IMR-90 (cell line): ENCODE data around the gene TYMS. TPM values are rescaled to one million over a fixed set of nuclear protein-coding genes. Genes with fewer than 3 reads are reported as not detected.

ENCODE experiments used
- ATAC-seq: fragments of 200-7000 bp; cut with Tn5 transposase; 2 replicates; pipeline ENCODE4 v1.9.1; 2020; ENCODE audit warnings: low read depth, mild to moderate bottlenecking, moderate library complexity
- BruUV-seq: library from RNA; stranded (reverse); fragments of 400-500 nt; replicated peaks from 2 replicates; lab custom pipeline; 2021; lab: Mats Ljungman, UMichigan
- CTCF ChIA-PET: fragments of 300-600 bp; formaldehyde crosslinking; extraction: SDS; loops from one replicate; lab custom pipeline; 2021; ENCODE audit warnings: antibody characterized with exemption; lab: Yijun Ruan, JAX
- POLR2A ChIA-PET: fragments of 300-600 bp; sonication (Branson Sonifier 250); formaldehyde crosslinking; loops from one replicate; lab custom pipeline; 2022; ENCODE audit warnings: antibody characterized with exemption; ENCODE audit not compliant: unreplicated experiment; lab: Charles Lee
- DNase-seq: peaks from one replicate; pipeline ENCODE4 v3.0.0; 2013
- H2AFZ ChIP-seq: replicated peaks from 2 replicates; pipeline ENCODE3; 2013; ENCODE audit warnings: low read length, mild to moderate bottlenecking; ENCODE audit not compliant: poor library complexity
- H2AK5ac ChIP-seq: 2 replicates; pipeline ENCODE4 v1.6.1; 2013; ENCODE audit warnings: low read depth, low read length, inconsistent platforms
- H2AK9ac ChIP-seq: replicated peaks from 2 replicates; pipeline ENCODE3; 2013; ENCODE audit warnings: mild to moderate bottlenecking, low read depth, low read length, moderate library complexity; ENCODE audit not compliant: poor library complexity
- H2BK120ac ChIP-seq: 2 replicates; pipeline ENCODE4 v1.6.1; 2013; ENCODE audit warnings: low read depth, low read length, inconsistent platforms
- H2BK15ac ChIP-seq: 3 replicates; pipeline ENCODE4 v1.6.1; 2013; ENCODE audit warnings: low read depth, low read length, inconsistent platforms
- H2BK20ac ChIP-seq: 2 replicates; pipeline ENCODE4 v1.6.1; 2013; ENCODE audit warnings: low read depth, mild to moderate bottlenecking, inconsistent platforms, low read length, moderate library complexity
- H2BK5ac ChIP-seq: 2 replicates; pipeline ENCODE4 v1.6.1; 2013; ENCODE audit warnings: mild to moderate bottlenecking, low read depth, low read length, inconsistent platforms; ENCODE audit not compliant: poor library complexity, severe bottlenecking
- H3K14ac ChIP-seq: replicated peaks from 2 replicates; pipeline ENCODE4 v1.6.1; 2013; ENCODE audit warnings: low read depth, low read length, inconsistent platforms
- H3K18ac ChIP-seq: 2 replicates; pipeline ENCODE4 v1.6.1; 2013; ENCODE audit warnings: low read depth, low read length, control low read depth
- H3K23ac ChIP-seq: 2 replicates; pipeline ENCODE4 v1.6.1; 2013; ENCODE audit warnings: low read depth, low read length, inconsistent platforms
- H3K27ac ChIP-seq: 2 replicates; pipeline ENCODE4 v1.5.1; 2013; ENCODE audit warnings: mild to moderate bottlenecking, control low read depth, low read length; ENCODE audit not compliant: insufficient read depth
- H3K27me3 ChIP-seq: 2 replicates; pipeline ENCODE4 v1.6.1; 2013; ENCODE audit warnings: low read length; ENCODE audit not compliant: control insufficient read depth, insufficient read depth
- H3K36me3 ChIP-seq: 2 replicates; pipeline ENCODE4 v1.6.1; 2013; ENCODE audit warnings: low read length, mixed read lengths; ENCODE audit not compliant: control insufficient read depth, insufficient read depth
- H3K4ac ChIP-seq: 2 replicates; pipeline ENCODE4 v1.6.1; 2013; ENCODE audit warnings: low read depth, low read length, inconsistent platforms
- H3K4me1 ChIP-seq: 2 replicates; pipeline ENCODE4 v1.6.1; 2013; ENCODE audit warnings: low read length, mixed read lengths; ENCODE audit not compliant: control insufficient read depth, insufficient read depth
- H3K4me2 ChIP-seq: 2 replicates; pipeline ENCODE4 v1.6.1; 2013; ENCODE audit warnings: low read depth, mild to moderate bottlenecking, control low read depth, low read length, moderate library complexity
- H3K4me3 ChIP-seq: 2 replicates; pipeline ENCODE4 v1.5.1; 2013; ENCODE audit warnings: low read depth, mild to moderate bottlenecking, control low read depth, low read length, moderate library complexity; ENCODE audit not compliant: insufficient read depth
- H3K56ac ChIP-seq: 2 replicates; pipeline ENCODE4 v1.6.1; 2013; ENCODE audit warnings: low read length, inconsistent platforms; ENCODE audit not compliant: insufficient read depth; ENCODE audit errors: extremely low read depth
- H3K79me1 ChIP-seq, 2 experiments: 2 replicates each; pipeline ENCODE4 v1.6.1; 2013; ENCODE audit warnings: low read length in 2 of 2, inconsistent platforms in 1 of 2, low read depth in 1 of 2
- H3K9ac ChIP-seq: 2 replicates; pipeline ENCODE4 v1.6.1; 2013; ENCODE audit warnings: low read depth, low read length, control low read depth
- H3K9me1 ChIP-seq: 2 replicates; pipeline ENCODE4 v1.6.1; 2013; ENCODE audit warnings: low read length, inconsistent platforms; ENCODE audit not compliant: insufficient read depth
- H3K9me3 ChIP-seq: 2 replicates; pipeline ENCODE4 v1.6.1; 2013; ENCODE audit warnings: low read length; ENCODE audit not compliant: control insufficient read depth, insufficient read depth
- H4K20me1 ChIP-seq: 2 replicates; pipeline ENCODE4 v1.6.1; 2013; ENCODE audit warnings: low read length, inconsistent platforms; ENCODE audit not compliant: insufficient read depth
- H4K5ac ChIP-seq: 2 replicates; pipeline ENCODE4 v1.6.1; 2013; ENCODE audit warnings: mild to moderate bottlenecking, low read depth, low read length, control low read depth
- H4K8ac ChIP-seq, 2 experiments: 2 replicates each; pipeline ENCODE4 v1.6.1; 2013; ENCODE audit warnings: low read depth in 2 of 2, low read length in 2 of 2, control low read depth in 1 of 2, inconsistent platforms in 1 of 2
- H4K91ac ChIP-seq: 2 replicates; pipeline ENCODE4 v1.6.1; 2013; ENCODE audit warnings: low read depth, low read length, inconsistent platforms; ENCODE audit not compliant: insufficient read depth
- BHLHE40 ChIP-seq: fragments of 150-350 bp; IDR thresholded peaks from 2 replicates; pipeline ENCODE4 v1.6.1; 2016; ENCODE audit warnings: mild to moderate bottlenecking, low read depth, low read length
- CEBPB ChIP-seq: IDR thresholded peaks from 2 replicates; pipeline ENCODE4 v1.6.1; 2012; ENCODE audit warnings: low read depth, low read length, improper control_type of control experiment
- CHD1 ChIP-seq: IDR thresholded peaks from 2 replicates; pipeline ENCODE4 v1.6.1; 2012; ENCODE audit warnings: low read depth, low read length, improper control_type of control experiment
- FOS ChIP-seq: fragments of 150-350 bp; IDR thresholded peaks from 2 replicates; pipeline ENCODE4 v1.6.1; 2016; ENCODE audit warnings: low read depth, low read length
- MAFK ChIP-seq: IDR thresholded peaks from 2 replicates; pipeline ENCODE4 v1.6.1; 2012; ENCODE audit warnings: low read depth, low read length, improper control_type of control experiment
- MAZ ChIP-seq: IDR thresholded peaks from 2 replicates; pipeline ENCODE4 v1.6.1; 2012; ENCODE audit warnings: low read depth, mild to moderate bottlenecking, low read length, improper control_type of control experiment, moderate library complexity, borderline replicate concordance
- MXI1 ChIP-seq: IDR thresholded peaks from 2 replicates; pipeline ENCODE4 v1.6.1; 2012; ENCODE audit warnings: low read depth, mild to moderate bottlenecking, low read length, moderate library complexity, borderline replicate concordance
- NFE2L2 ChIP-seq: fragments of 150-350 bp; IDR thresholded peaks from 2 replicates; pipeline ENCODE4 v1.6.1; 2016; ENCODE audit warnings: low read depth, mild to moderate bottlenecking, low read length
- POLR2A ChIP-seq: IDR thresholded peaks from 2 replicates; pipeline ENCODE4 v1.6.1; 2012; ENCODE audit warnings: mild to moderate bottlenecking, low read depth, low read length
- RAD21 ChIP-seq: IDR thresholded peaks from 2 replicates; pipeline ENCODE4 v1.6.1; 2012; ENCODE audit warnings: low read length, improper control_type of control experiment
- RCOR1 ChIP-seq: IDR thresholded peaks from 2 replicates; pipeline ENCODE4 v1.6.1; 2012; ENCODE audit warnings: mild to moderate bottlenecking, low read length, improper control_type of control experiment; ENCODE audit not compliant: insufficient replicate concordance
- RFX5 ChIP-seq: IDR thresholded peaks from 2 replicates; pipeline ENCODE4 v1.8.0; 2012; ENCODE audit warnings: low read depth, mild to moderate bottlenecking, low read length, moderate library complexity
- SMC3 ChIP-seq: fragments of 150-350 bp; IDR thresholded peaks from 2 replicates; pipeline ENCODE4 v1.6.1; 2016; ENCODE audit warnings: low read depth, mild to moderate bottlenecking, antibody characterized with exemption, low read length, moderate library complexity
- WGBS, 2 experiments: methylation state at CpG; one replicate each; pipeline versions ENCODE4 v1.1.5 to v1.1.7; 2013; ENCODE audit warnings: missing lambda C conversion rate in 2 of 2; ENCODE audit not compliant: insufficient read length in 1 of 2; ENCODE audit errors: extremely low coverage in 2 of 2; 5-methylcytosine and 5-hydroxymethylcytosine counted together
- dilution Hi-C: fragments of 300-500 bp; cut with HindIII; formaldehyde crosslinking; loops from one replicate; pipeline ENCODE4 v1.14.3; 2018; ENCODE audit warnings: low sequenced_read_pairs; ENCODE audit not compliant: unreplicated experiment
- in situ Hi-C: fragments of 300-500 bp; cut with MboI; formaldehyde crosslinking; loops from 3 replicates; pipeline ENCODE4 v1.14.3; 2019; ENCODE audit warnings: low sequenced_read_pairs, inconsistent platforms, mixed read lengths
- intact Hi-C: fragments of 100-400 bp; cut with micrococcal nuclease; formaldehyde crosslinking; loops from 2 replicates; pipeline ENCODE4 v1.10.0; 2022
- polyA plus RNA-seq, 3 experiments: library from polyadenylated mRNA; depleted of rRNA; stranded (reverse); fragments of >200 nt; gene quantifications; 2 replicates each; pipeline ENCODE4 v1.2.3, GENCODE V29; 2012; ENCODE audit warnings: low replicate concordance in 1 of 3
- total RNA-seq: library from RNA; depleted of rRNA; stranded (reverse); fragments of >200 nt; gene quantifications from 2 replicates; pipeline ENCODE4 v1.2.3, GENCODE V29; 2012
- TF ChIP-seq, protein P1 (sequence below): fragments of 150-350 bp; IDR thresholded peaks from 2 replicates; pipeline ENCODE4 v1.6.1; 2016; ENCODE audit warnings: low read depth, mild to moderate bottlenecking, low read length, moderate library complexity, borderline replicate concordance
- TF ChIP-seq, protein P2 (sequence below): conservative IDR thresholded peaks from 2 replicates; pipeline ENCODE4 v1.5.1; 2012; ENCODE audit warnings: mild to moderate bottlenecking, low read depth, low read length, improper control_type of control experiment
- TF ChIP-seq, protein P3 (sequence below): fragments of 150-350 bp; IDR thresholded peaks from 2 replicates; pipeline ENCODE4 v1.6.1; 2017; ENCODE audit warnings: mild to moderate bottlenecking, antibody characterized with exemption, low read length, low read depth

Gene TYMS
- total and polyA plus RNA-seq, 2 of the 4 experiments (the other 2 are of a cell fraction), result 28.3 to 92.2 TPM

DNA sequence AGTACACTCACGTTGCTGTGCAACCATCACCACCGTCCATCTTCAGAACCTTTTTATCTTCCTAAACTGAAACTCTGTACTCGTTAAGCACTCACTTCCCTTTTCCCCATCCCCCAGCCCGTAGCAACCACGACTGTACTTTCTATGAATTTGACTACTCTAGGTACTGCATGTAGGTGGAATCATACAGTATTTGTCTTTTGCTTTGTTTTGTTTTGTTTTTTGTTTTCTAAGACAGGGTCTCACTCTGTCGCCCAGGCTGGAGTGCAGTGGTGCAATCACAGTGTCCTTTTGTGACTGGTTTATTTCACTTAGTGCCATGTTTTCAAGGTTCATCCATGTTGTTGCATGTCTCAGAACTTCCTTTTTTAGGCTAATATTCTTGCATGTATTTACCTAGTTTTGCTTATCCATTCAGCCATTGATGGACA is 7.0 kb upstream of the TYMS start:
- H2AFZ ChIP-seq, result no peak overlapping the region
- WGBS, 2 experiments, result 100% methylated on average over 1 of the region's 6 CpGs; no CpG with 5 or more reads in 1 of the 2 experiments
- no peak overlapping the region for H3K56ac ChIP-seq
- H3K4ac ChIP-seq, result no peak overlapping the region
- no peak overlapping the region for H3K18ac ChIP-seq
- H2BK20ac ChIP-seq, result no peak overlapping the region
- H3K9me1 ChIP-seq, result no peaks in the 10 kb centered on the region
- CTCF ChIA-PET, result no interaction called here
- in situ Hi-C loops (no loop called here), intact Hi-C loops (loop anchor here (10.0 kb wide), 1 partner anchor 184 kb away; no protein-coding TSS in a partner anchor), dilution Hi-C loops (no loop called here)
- H3K23ac ChIP-seq, result no peak overlapping the region
- POLR2A ChIA-PET, result no interaction called here
- DNase-seq, result no peak
- no peak overlapping the region for H3K9ac ChIP-seq
- ATAC-seq, result no peak
- H3K36me3 ChIP-seq, result no peaks in the 10 kb centered on the region
- H3K4me3 ChIP-seq, result no peak overlapping the region
- no peak overlapping the region for H2BK120ac ChIP-seq
- no peak overlapping the region for H2BK5ac ChIP-seq
- H3K79me1 ChIP-seq, result peaks cover 0 to 5% of the 10 kb centered on the region in 2 experiments; a peak in 1 of 4 replicates
- no peaks in the 10 kb centered on the region for H3K9me3 ChIP-seq
- no peak overlapping the region for H2BK15ac ChIP-seq
- no peak overlapping the region for H4K5ac ChIP-seq
- H3K14ac ChIP-seq, result no peak overlapping the region
- H2AK9ac ChIP-seq, result no peak overlapping the region
- no peaks in the 10 kb centered on the region; the same call in 1 of the 2 replicates for H3K4me1 ChIP-seq
- no peak overlapping the region for H4K8ac ChIP-seq
- no peak for TF ChIP-seq RAD21
- TF ChIP-seq FOS, result no peak
- TF ChIP-seq MAFK, result no peak
- TF ChIP-seq, protein P1, sequence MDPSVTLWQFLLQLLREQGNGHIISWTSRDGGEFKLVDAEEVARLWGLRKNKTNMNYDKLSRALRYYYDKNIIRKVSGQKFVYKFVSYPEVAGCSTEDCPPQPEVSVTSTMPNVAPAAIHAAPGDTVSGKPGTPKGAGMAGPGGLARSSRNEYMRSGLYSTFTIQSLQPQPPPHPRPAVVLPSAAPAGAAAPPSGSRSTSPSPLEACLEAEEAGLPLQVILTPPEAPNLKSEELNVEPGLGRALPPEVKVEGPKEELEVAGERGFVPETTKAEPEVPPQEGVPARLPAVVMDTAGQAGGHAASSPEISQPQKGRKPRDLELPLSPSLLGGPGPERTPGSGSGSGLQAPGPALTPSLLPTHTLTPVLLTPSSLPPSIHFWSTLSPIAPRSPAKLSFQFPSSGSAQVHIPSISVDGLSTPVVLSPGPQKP, result no peak
- TF ChIP-seq BHLHE40, result no peak
- TF ChIP-seq CHD1, result no peak
- TF ChIP-seq CEBPB, result no peak
- TF ChIP-seq, protein P2, sequence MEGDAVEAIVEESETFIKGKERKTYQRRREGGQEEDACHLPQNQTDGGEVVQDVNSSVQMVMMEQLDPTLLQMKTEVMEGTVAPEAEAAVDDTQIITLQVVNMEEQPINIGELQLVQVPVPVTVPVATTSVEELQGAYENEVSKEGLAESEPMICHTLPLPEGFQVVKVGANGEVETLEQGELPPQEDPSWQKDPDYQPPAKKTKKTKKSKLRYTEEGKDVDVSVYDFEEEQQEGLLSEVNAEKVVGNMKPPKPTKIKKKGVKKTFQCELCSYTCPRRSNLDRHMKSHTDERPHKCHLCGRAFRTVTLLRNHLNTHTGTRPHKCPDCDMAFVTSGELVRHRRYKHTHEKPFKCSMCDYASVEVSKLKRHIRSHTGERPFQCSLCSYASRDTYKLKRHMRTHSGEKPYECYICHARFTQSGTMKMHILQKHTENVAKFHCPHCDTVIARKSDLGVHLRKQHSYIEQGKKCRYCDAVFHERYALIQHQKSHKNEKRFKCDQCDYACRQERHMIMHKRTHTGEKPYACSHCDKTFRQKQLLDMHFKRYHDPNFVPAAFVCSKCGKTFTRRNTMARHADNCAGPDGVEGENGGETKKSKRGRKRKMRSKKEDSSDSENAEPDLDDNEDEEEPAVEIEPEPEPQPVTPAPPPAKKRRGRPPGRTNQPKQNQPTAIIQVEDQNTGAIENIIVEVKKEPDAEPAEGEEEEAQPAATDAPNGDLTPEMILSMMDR, result no peak
- TF ChIP-seq RCOR1, result no peak
- TF ChIP-seq, protein P3, sequence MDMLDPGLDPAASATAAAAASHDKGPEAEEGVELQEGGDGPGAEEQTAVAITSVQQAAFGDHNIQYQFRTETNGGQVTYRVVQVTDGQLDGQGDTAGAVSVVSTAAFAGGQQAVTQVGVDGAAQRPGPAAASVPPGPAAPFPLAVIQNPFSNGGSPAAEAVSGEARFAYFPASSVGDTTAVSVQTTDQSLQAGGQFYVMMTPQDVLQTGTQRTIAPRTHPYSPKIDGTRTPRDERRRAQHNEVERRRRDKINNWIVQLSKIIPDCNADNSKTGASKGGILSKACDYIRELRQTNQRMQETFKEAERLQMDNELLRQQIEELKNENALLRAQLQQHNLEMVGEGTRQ, result no peak
- TF ChIP-seq MXI1, result no peak
- no peak for TF ChIP-seq RFX5
- no peak for TF ChIP-seq POLR2A
- no peak for TF ChIP-seq SMC3
- TF ChIP-seq NFE2L2, result no peak
- TF ChIP-seq MAZ, result no peak
- H3K27me3 ChIP-seq, result no peaks in the 10 kb centered on the region
- no peak overlapping the region for H3K27ac ChIP-seq
- no TSS peak for BruUV-seq
- no peak overlapping the region for H3K4me2 ChIP-seq
- H4K91ac ChIP-seq, result no peak overlapping the region
- no peaks in the 10 kb centered on the region for H4K20me1 ChIP-seq
- H2AK5ac ChIP-seq, result no peak overlapping the region
